Heart left ventricle (tissue), 13 donors: ENCODE results near the gene ZNF638.

ENCODE experiments used
- POLR2A ChIP-seq, 2 donors: fragments of 450-650 bp; IDR thresholded peaks; one replicate each; pipeline ENCODE4 v1.6.1; 2017; ENCODE audit warnings: antibody characterized with exemption in 2 of 2, mild to moderate bottlenecking in 2 of 2, moderate library complexity in 2 of 2
- TF ChIP-seq, protein P1 (sequence below), 12 donors: fragments of 200-600 bp; sonication (generic) in 4 of 12; IDR thresholded peaks; one replicate each; pipeline versions ENCODE4 v1.5.0 to v1.8.0; 2018 to 2022; ENCODE audit warnings: antibody characterized with exemption in 12 of 12, mild to moderate bottlenecking in 5 of 12
- donor health status: ischemic (EF 13 %, LVEDD 7.1; RV severe dilation, severe dysfunction).
- donor health status: DM: no; HTN: yes; CAD: no.
- donor health status: DM: no; HTN: no; CAD: no.
- donor health status: ischemic (EF 25% LVEDD 6.9; RV normal size, moderate dysfunction).
- donor health status: ischemic (EF 25% LVEDD 5.7; RV mildly dilated, moderate dysfunction).
- donor health status: ischemic (EF 35%, LVEDD 5.7; RV mildly dilated, moderate dysfunction).
- donor health status: nonischemic (EF 11% LVEDD 7.7; RV severe dilation, severe dysfunction).
- donor health status: DM: yes; HTN: yes; CAD: no.
- donor health status: PGD.
- donor health status: ischemic (EF 29% LVEDD 5.4; RV normal size, mild dysfunction).
- donor health status: nonischemic (EF 23%, LVEDD 6.1; RV moderate dilation, normal function).

DNA sequence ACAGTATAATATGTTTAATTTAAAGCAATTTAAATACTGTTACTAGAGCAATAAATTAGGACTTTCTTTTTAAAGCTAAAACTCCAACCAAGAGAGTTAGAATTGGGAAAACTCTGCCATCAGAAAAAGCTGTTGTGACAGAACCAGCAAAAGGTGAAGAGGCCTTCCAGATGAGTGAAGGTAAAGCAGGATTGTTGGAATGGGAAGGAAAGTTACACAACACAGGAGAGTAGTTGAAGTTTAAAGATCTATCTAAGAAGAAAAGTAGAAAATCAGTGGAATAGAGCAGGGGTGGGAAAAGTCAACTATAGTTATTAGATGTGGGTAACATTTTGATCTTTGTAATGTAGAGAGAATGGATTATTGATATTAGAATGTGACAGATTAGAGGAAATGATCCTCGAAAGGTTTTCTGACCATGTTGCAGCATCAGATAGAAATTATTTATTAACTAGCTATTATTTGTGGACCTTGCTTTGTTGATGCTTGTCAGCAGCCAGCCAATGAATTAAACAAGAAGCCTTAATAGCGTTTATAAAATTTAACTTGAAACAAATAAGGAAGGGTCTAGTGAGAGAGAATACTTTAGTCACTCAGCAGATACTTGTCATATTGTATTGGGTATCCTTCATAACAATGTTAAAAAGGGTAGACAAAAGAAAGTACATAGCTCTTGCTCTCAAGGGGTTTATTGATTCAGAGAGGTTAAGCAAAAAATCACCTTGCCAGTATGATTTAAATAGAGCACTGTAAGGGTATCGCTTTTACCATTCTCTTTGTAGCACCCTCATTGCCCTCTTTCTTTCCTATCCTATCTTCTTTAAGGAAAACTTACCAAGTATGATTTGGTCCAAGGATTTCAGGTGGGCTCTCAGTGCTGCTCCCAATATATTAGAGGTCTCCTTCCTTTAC, 97.1 kb downstream of the ZNF638 start:
- TF ChIP-seq, protein P1, sequence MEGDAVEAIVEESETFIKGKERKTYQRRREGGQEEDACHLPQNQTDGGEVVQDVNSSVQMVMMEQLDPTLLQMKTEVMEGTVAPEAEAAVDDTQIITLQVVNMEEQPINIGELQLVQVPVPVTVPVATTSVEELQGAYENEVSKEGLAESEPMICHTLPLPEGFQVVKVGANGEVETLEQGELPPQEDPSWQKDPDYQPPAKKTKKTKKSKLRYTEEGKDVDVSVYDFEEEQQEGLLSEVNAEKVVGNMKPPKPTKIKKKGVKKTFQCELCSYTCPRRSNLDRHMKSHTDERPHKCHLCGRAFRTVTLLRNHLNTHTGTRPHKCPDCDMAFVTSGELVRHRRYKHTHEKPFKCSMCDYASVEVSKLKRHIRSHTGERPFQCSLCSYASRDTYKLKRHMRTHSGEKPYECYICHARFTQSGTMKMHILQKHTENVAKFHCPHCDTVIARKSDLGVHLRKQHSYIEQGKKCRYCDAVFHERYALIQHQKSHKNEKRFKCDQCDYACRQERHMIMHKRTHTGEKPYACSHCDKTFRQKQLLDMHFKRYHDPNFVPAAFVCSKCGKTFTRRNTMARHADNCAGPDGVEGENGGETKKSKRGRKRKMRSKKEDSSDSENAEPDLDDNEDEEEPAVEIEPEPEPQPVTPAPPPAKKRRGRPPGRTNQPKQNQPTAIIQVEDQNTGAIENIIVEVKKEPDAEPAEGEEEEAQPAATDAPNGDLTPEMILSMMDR (IDR thresholded peaks at IDR 0.05), result no peak
- TF ChIP-seq POLR2A (IDR thresholded peaks at IDR 0.05), result no peak
